ENCODE results near the gene KANK3. TPM values are rescaled to one million over a fixed set of nuclear protein-coding genes. Genes with fewer than 3 reads are reported as not detected.

KANK3 gene
- total RNA-seq, 1 experiment from 2014 or later, result 1.2 TPM

GRCh38 chr19:8306235-8307054 is 36.6 kb downstream of the KANK3 start:
- in situ Hi-C loops (cut with HindIII; ENCODE audit: low pct_unique_long_range_greater_than_20kb, low sequenced_read_pairs), result no loop called here
- POLR2A ChIA-PET, result no interaction called here
- H3K4me1 ChIP-seq (ENCODE audit: control insufficient read depth, insufficient read depth, low read length), result peaks cover 11% of the 10 kb centered on the region

GRCh38 chr19:8305798-8306197 is 37.3 kb downstream of the KANK3 start:
- ATAC-seq (no peak), DNase-seq (ENCODE audit: low read depth, low spot score) (no peak)
- in situ Hi-C loops (cut with HindIII; ENCODE audit: low pct_unique_long_range_greater_than_20kb, low sequenced_read_pairs), result no loop called here
- H3K4me3 ChIP-seq (ENCODE audit: low read depth in 2 of 2, low read length in 2 of 2), result no peak overlapping the region
- no peak overlapping the region for H3K27ac ChIP-seq (ENCODE audit: low read length)
- no peaks in the 10 kb centered on the region; the same call in 1 of the 2 replicates for H3K36me3 ChIP-seq (ENCODE audit: control insufficient read depth, insufficient read depth, low read length)
- no peaks in the 10 kb centered on the region for H3K9me3 ChIP-seq (ENCODE audit: control insufficient read depth, insufficient read depth, low read depth, low read length)
- no TSS peak for BruUV-seq (replicated peaks)
- intact Hi-C loops (cut with micrococcal nuclease; ENCODE audit: unreplicated experiment), result no loop called here
- POLR2A ChIA-PET, result no interaction called here
- H3K4me1 ChIP-seq (ENCODE audit: control insufficient read depth, insufficient read depth, low read length), result peaks cover 11% of the 10 kb centered on the region
- CTCF ChIA-PET, result no interaction called here
- no peak for TF ChIP-seq SIN3A (IDR thresholded peaks at IDR 0.05; ENCODE audit: borderline replicate concordance, insufficient read depth, low read depth, low read length)
- TF ChIP-seq POLR2AphosphoS5 (IDR thresholded peaks at IDR 0.05; ENCODE audit: low read depth, low read length), result no peak
- TF ChIP-seq, protein P1, sequence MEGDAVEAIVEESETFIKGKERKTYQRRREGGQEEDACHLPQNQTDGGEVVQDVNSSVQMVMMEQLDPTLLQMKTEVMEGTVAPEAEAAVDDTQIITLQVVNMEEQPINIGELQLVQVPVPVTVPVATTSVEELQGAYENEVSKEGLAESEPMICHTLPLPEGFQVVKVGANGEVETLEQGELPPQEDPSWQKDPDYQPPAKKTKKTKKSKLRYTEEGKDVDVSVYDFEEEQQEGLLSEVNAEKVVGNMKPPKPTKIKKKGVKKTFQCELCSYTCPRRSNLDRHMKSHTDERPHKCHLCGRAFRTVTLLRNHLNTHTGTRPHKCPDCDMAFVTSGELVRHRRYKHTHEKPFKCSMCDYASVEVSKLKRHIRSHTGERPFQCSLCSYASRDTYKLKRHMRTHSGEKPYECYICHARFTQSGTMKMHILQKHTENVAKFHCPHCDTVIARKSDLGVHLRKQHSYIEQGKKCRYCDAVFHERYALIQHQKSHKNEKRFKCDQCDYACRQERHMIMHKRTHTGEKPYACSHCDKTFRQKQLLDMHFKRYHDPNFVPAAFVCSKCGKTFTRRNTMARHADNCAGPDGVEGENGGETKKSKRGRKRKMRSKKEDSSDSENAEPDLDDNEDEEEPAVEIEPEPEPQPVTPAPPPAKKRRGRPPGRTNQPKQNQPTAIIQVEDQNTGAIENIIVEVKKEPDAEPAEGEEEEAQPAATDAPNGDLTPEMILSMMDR (IDR thresholded peaks at IDR 0.05), result no peak
- no peak for TF ChIP-seq TCF7L2 (IDR thresholded peaks at IDR 0.05; ENCODE audit: low read depth, low read length)
- TF ChIP-seq, protein P2, sequence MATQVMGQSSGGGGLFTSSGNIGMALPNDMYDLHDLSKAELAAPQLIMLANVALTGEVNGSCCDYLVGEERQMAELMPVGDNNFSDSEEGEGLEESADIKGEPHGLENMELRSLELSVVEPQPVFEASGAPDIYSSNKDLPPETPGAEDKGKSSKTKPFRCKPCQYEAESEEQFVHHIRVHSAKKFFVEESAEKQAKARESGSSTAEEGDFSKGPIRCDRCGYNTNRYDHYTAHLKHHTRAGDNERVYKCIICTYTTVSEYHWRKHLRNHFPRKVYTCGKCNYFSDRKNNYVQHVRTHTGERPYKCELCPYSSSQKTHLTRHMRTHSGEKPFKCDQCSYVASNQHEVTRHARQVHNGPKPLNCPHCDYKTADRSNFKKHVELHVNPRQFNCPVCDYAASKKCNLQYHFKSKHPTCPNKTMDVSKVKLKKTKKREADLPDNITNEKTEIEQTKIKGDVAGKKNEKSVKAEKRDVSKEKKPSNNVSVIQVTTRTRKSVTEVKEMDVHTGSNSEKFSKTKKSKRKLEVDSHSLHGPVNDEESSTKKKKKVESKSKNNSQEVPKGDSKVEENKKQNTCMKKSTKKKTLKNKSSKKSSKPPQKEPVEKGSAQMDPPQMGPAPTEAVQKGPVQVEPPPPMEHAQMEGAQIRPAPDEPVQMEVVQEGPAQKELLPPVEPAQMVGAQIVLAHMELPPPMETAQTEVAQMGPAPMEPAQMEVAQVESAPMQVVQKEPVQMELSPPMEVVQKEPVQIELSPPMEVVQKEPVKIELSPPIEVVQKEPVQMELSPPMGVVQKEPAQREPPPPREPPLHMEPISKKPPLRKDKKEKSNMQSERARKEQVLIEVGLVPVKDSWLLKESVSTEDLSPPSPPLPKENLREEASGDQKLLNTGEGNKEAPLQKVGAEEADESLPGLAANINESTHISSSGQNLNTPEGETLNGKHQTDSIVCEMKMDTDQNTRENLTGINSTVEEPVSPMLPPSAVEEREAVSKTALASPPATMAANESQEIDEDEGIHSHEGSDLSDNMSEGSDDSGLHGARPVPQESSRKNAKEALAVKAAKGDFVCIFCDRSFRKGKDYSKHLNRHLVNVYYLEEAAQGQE (IDR thresholded peaks at IDR 0.05; ENCODE audit: insufficient read depth in 1 of 2, low read depth in 2 of 2, low read length in 1 of 2), result no peak
- H3K27me3 ChIP-seq (ENCODE audit: control insufficient read depth, insufficient read depth, low read length), result no peaks in the 10 kb centered on the region

More at GRCh38 chr19:8306235-8307054, 36.6 kb downstream of the KANK3 start:
- no peaks in the 10 kb centered on the region for H3K9me3 ChIP-seq (ENCODE audit: control insufficient read depth, insufficient read depth, low read depth, low read length)
- TF ChIP-seq TCF7L2 (IDR thresholded peaks at IDR 0.05; ENCODE audit: low read depth, low read length) (no peak), POLR2AphosphoS5 (IDR thresholded peaks at IDR 0.05; ENCODE audit: low read depth, low read length) (no peak), SIN3A (IDR thresholded peaks at IDR 0.05; ENCODE audit: borderline replicate concordance, insufficient read depth, low read depth, low read length) (no peak)
- TF ChIP-seq, protein P2 (IDR thresholded peaks at IDR 0.05; ENCODE audit: insufficient read depth in 1 of 2, low read depth in 2 of 2, low read length in 1 of 2), result no peak
- TF ChIP-seq, protein P1 (IDR thresholded peaks at IDR 0.05), result no peak
- TSS peak; percentile 68 for BruUV-seq (replicated peaks)
- peak overlapping the region; percentile 86; the same call in 1 of the 2 replicates for H3K27ac ChIP-seq (ENCODE audit: low read length)
- DNase-seq (ENCODE audit: low read depth, low spot score), result no peak
- intact Hi-C loops (cut with micrococcal nuclease; ENCODE audit: unreplicated experiment), result no loop called here
- no peak overlapping the region; a peak in 1 of 4 replicates for H3K4me3 ChIP-seq (ENCODE audit: low read depth in 2 of 2, low read length in 2 of 2)
- no peaks in the 10 kb centered on the region for H3K27me3 ChIP-seq (ENCODE audit: control insufficient read depth, insufficient read depth, low read length)
- no peak for ATAC-seq
- no peaks in the 10 kb centered on the region; the same call in 1 of the 2 replicates for H3K36me3 ChIP-seq (ENCODE audit: control insufficient read depth, insufficient read depth, low read length)
- CTCF ChIA-PET, result no interaction called here
